ENCODE results near the gene DCP1A. TPM values are rescaled to one million over a fixed set of nuclear protein-coding genes. Genes with fewer than 3 reads are reported as not detected.
"Not testable (repeated sequence)": the region's sequence is repeated elsewhere in the genome, so short reads cannot be mapped to it uniquely, and the experiment has no call there.

The DCP1A gene
- total RNA-seq, 4 donors from 2014 or later, result 15.2 to 28.4 (median 21.5) TPM

DNA sequence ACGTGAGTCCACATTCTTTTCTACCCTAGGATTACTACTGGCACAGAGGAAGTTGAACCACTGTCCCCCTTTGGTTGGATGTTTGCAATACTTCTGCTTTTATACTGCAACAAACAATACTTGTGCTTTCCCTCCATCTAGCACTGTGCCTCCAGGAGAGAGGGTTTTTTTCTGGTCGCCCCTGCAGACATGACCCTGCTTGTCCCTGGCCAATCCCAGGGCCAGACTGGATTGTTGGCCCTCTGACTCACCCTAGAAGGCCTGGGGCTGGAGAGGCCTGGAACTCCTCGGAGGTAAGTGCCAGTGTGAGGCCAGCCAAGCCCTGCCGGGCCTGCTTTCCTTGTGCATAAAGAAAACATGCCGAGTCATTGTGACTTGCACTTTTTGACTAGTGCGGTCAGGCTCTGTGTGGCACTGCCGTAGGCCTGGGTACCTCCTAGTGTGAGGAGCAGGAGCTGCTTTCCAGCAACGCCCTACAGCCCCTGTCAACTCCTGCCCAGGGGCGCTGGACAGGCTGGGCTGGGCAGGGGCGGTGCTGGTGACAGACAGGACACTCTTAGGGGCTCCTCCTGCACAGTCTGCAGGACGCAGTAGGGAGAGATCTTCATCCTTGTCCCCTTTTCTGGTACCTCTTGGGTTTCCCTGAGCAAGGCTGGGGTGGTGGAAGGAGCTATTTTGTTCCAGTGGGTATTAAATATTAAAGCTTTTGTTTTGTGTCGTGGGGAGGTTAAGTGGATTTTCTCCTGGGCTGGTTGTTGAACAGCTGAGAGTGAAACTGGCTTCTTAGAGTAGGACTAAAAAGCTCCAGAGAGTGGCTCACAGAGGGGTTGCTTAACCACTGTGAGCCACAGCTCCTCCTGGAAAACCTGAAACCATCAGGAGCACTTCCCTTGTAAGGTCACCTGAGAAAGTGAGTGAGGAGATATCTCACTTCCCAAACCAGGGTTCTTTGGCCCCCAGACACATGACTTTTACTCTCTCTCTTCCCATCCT, 77.2 kb downstream of the DCP1A start:
- no peak for TF ChIP-seq POLR2A (IDR thresholded peaks at IDR 0.05)
- TF ChIP-seq, protein P1, sequence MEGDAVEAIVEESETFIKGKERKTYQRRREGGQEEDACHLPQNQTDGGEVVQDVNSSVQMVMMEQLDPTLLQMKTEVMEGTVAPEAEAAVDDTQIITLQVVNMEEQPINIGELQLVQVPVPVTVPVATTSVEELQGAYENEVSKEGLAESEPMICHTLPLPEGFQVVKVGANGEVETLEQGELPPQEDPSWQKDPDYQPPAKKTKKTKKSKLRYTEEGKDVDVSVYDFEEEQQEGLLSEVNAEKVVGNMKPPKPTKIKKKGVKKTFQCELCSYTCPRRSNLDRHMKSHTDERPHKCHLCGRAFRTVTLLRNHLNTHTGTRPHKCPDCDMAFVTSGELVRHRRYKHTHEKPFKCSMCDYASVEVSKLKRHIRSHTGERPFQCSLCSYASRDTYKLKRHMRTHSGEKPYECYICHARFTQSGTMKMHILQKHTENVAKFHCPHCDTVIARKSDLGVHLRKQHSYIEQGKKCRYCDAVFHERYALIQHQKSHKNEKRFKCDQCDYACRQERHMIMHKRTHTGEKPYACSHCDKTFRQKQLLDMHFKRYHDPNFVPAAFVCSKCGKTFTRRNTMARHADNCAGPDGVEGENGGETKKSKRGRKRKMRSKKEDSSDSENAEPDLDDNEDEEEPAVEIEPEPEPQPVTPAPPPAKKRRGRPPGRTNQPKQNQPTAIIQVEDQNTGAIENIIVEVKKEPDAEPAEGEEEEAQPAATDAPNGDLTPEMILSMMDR (IDR thresholded peaks at IDR 0.05), result no peak
- 14 to 24% methylated on average over 11 of the region's 12 CpGs for WGBS, 2 donors
- no peak overlapping the region for H3K4me3 ChIP-seq (ENCODE audit: low read depth, poor library complexity, severe bottlenecking)
- intact Hi-C loops (cut with DNase I; ENCODE audit: low total_unique reads), result no loop called here
- DNase-seq (ENCODE audit: low spot score in 2 of 2), result peak; percentile 83 to 94

DNA sequence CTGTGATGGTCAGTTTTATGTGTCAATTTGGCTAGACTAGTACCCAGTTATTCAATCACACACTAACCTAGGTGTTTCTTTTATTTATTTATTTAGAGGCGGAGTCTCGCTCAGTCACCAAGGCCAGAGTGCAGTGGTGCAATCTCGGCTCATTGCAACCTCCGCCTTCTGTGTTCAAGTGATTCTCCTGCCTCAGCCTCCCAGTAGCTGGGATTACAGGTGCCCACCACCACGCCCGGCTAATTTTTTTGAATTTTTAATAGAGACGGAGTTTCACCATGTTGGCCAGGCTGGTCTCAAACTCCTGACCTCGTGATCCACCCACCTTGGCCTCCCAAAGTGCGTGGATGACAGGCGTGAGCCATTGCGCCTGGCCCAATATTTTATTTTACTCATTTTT, 78.2 kb downstream of the DCP1A start:
- DNase-seq (ENCODE audit: low spot score in 2 of 2); intact Hi-C loops (cut with DNase I; ENCODE audit: low total_unique reads); H3K4me3 ChIP-seq (ENCODE audit: low read depth, poor library complexity, severe bottlenecking): not testable (repeated sequence)
- WGBS, 2 donors, result 92 to 96% methylated on average over 11 of the region's 11 CpGs

DNA sequence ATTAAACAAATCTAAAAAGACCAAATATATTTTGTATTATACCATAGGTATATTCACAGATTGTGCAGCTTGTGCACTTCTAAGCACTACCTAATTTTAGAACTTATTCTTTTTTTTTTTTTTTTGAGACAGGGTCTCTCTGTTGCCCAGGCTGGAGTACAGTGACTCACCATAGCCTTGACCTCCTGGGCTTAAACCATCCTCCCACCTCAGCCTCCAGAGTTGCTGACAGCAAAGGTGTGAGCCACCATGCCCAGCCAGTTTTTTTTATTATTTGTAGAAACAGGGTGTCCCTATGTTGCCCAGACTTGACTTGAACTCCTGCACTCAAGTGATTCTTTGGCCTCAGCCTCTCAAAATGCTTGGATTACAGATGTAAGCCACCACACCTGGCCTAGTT, 79.6 kb downstream of the DCP1A start:
- intact Hi-C loops (cut with DNase I; ENCODE audit: low total_unique reads), result no loop called here
- no peak for TF ChIP-seq POLR2A (IDR thresholded peaks at IDR 0.05)
- TF ChIP-seq, protein P1 (IDR thresholded peaks at IDR 0.05), result no peak
- DNase-seq (ENCODE audit: low spot score in 2 of 2), result no peak
- H3K4me3 ChIP-seq (ENCODE audit: low read depth, poor library complexity, severe bottlenecking), result no peak overlapping the region

DNA sequence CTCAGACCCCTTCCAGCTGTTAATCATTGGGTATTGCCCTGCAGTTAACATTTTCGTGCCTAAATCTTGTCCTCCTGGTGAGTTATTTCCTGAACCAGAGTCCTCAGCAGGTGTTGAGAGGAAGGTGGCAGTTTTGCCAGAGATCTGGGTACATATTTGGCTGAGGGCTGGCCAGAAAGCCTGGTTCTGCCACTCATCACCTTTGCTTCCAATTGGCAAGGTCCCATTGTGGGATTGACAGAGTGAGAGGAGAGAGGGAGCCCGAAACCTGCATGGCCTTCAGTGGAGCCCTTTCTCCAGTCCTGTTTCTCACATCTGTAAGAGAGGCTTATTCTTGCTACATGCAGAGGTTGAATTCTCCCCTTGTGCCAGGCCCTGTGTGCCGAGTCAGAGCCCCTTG, 82.6 kb downstream of the DCP1A start:
- H3K4me3 ChIP-seq (ENCODE audit: low read depth, poor library complexity, severe bottlenecking), result no peak overlapping the region
- 43 to 52% methylated on average over 3 of the region's 3 CpGs for WGBS, 2 donors
- DNase-seq (ENCODE audit: low spot score in 2 of 2), result no peak
- intact Hi-C loops (cut with DNase I; ENCODE audit: low total_unique reads), result no loop called here
- TF ChIP-seq POLR2A (IDR thresholded peaks at IDR 0.05), result no peak
- TF ChIP-seq, protein P1 (IDR thresholded peaks at IDR 0.05), result no peak

DNA sequence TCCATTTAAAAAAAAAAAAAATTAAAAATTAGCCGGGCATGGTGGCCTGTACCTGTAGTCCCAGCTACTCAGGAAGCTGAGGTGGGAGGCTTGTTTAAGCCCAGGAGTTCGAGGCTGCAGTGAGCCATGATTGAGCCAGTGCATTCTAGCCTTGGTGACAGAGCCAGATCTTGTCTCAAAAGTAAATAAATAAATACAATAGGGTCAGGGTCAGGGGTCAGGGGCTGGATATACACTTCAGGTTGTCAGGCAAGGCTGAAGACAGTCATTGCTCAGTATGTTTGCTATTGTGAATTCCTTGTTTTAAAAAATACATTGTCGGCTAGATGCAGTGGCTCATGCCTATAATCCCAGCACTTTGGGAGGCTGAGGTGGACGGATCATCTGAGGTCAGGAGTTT, 83.4 kb downstream of the DCP1A start:
- DNase-seq (ENCODE audit: low spot score in 2 of 2), result no peak
- TF ChIP-seq, protein P1 (IDR thresholded peaks at IDR 0.05), result no peak
- no peak for TF ChIP-seq POLR2A (IDR thresholded peaks at IDR 0.05)
- H3K4me3 ChIP-seq (ENCODE audit: low read depth, poor library complexity, severe bottlenecking), result no peak overlapping the region
- WGBS, 2 donors, result 91% methylated on average over 4 of the region's 4 CpGs
- intact Hi-C loops (cut with DNase I; ENCODE audit: low total_unique reads), result no loop called here

DNA sequence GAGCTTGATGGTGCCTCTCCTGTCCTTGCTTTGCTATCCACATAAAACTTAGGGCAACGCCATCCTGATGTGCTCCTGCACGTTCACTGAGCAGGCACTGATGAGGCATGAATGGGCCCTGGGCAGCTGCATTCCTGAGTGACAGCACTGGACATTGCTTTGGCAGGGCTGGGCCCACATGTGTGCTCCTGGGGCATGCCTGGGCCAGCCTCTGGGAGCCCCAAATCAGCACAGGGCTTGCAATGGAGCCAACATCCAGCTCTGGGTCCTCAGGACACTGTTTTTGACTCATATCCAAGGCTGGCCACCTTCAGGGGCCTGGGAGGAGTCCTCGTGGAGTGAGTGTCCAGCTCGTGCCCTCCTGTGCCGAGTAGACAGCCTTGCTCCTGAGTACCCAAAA, 85.6 kb downstream of the DCP1A start:
- intact Hi-C loops (cut with DNase I; ENCODE audit: low total_unique reads), result no loop called here
- no peak for TF ChIP-seq POLR2A (IDR thresholded peaks at IDR 0.05)
- TF ChIP-seq, protein P1 (IDR thresholded peaks at IDR 0.05), result no peak
- 64 to 84% methylated on average over 5 of the region's 5 CpGs for WGBS, 2 donors
- DNase-seq (ENCODE audit: low spot score in 2 of 2), result no peak
- H3K4me3 ChIP-seq (ENCODE audit: low read depth, poor library complexity, severe bottlenecking), result no peak overlapping the region
